Measurements from ENCODE around the gene TXLNA.

TXLNA gene

GRCh38 chr1:32184650-32185049 is 5.2 kb downstream of the TXLNA start:
- no peak for DNase-seq

GRCh38 chr1:32186077-32186476 is 6.6 kb downstream of the TXLNA start:
- no peak for DNase-seq

GRCh38 chr1:32186491-32186890 is 7.0 kb downstream of the TXLNA start:
- DNase-seq = no peak

- no peak for DNase-seq
Observed at GRCh38 chr1:32187850-32188249, 8.4 kb downstream of the TXLNA start.

GRCh38 chr1:32192220-32192948 is 12.9 kb downstream of the TXLNA start:
- DNase-seq = no peak

GRCh38 chr1:32194984-32195383 is 15.5 kb downstream of the TXLNA start:
- DNase-seq = no peak

- no peak for DNase-seq
Observed at GRCh38 chr1:32195531-32195930, 16.1 kb downstream of the TXLNA start.

GRCh38 chr1:32195972-32196823 is 16.7 kb downstream of the TXLNA start:
- DNase-seq = no peak

GRCh38 chr1:32197074-32197473 is 17.6 kb downstream of the TXLNA start:
- DNase-seq = no peak

- no peak for DNase-seq
Observed at GRCh38 chr1:32197837-32198236, 18.4 kb downstream of the TXLNA start.

GRCh38 chr1:32198237-32199042 is 19.0 kb downstream of the TXLNA start:
- no peak for DNase-seq

- DNase-seq = no peak
Observed at GRCh38 chr1:32199043-32199716, 19.7 kb downstream of the TXLNA start.

GRCh38 chr1:32199717-32200072 is 20.2 kb downstream of the TXLNA start:
- peak in 29 of 51 donors; percentile 3 to 61 (median 30) for DNase-seq

- peak in 46 of 51 donors; percentile 22 to 83 (median 48) for DNase-seq
Observed at GRCh38 chr1:32200226-32201010, 20.9 kb downstream of the TXLNA start, which contains the start of gene CCDC28B. Gene CCDC28B, plus strand, starts transcription at chr1:32200595. Its CDS starts 1,341 bp downstream, at chr1:32201936.

- peak in 40 of 51 donors; percentile 12 to 74 (median 46) for DNase-seq
Observed at GRCh38 chr1:32201011-32201855, 21.8 kb downstream of the TXLNA start.

GRCh38 chr1:32204943-32205361 is 25.5 kb downstream of the TXLNA start:
- peak in 2 of 51 donors; percentile 44 to 45 for DNase-seq

- DNase-seq = peak in 50 of 51 donors; percentile 18 to 92 (median 76)
Observed at GRCh38 chr1:32205401-32206370, 26.2 kb downstream of the TXLNA start, which contains the start of gene IQCC. Gene IQCC, plus strand, starts transcription at chr1:32205671. Its CDS starts 11 bp downstream, at chr1:32205682.

GRCh38 chr1:32208469-32208868 is 29.0 kb downstream of the TXLNA start:
- no peak for DNase-seq

Data from hypothalamus (tissue), 51 donors.